ENCODE results near the gene ATP2B3. TPM values are rescaled to one million over a fixed set of nuclear protein-coding genes. Genes with fewer than 3 reads are reported as not detected.
"Not testable (repeated sequence)": the region's sequence is repeated elsewhere in the genome, so short reads cannot be mapped to it uniquely, and the experiment has no call there.

ATP2B3 gene
- total RNA-seq, 1 donor from 2014 or later: not detected

GRCh38 chrX:153601511-153602110 lies 84.2 kb downstream of the ATP2B3 start:
- H3K4me3 Mint-ChIP-seq (ENCODE audit: low read depth): no peak overlapping the region
- H3K27ac Mint-ChIP-seq: no peak overlapping the region
- peaks cover 6% of the 10 kb centered on the region for H3K36me3 Mint-ChIP-seq (ENCODE audit: low read depth)
- H3K9me3 Mint-ChIP-seq: no peaks in the 10 kb centered on the region
- peaks cover 2% of the 10 kb centered on the region for H3K27me3 Mint-ChIP-seq (ENCODE audit: low read depth)
- intact Hi-C loops (cut with micrococcal nuclease): no loop called here
- H3K4me1 Mint-ChIP-seq (ENCODE audit: low read depth): peaks cover 27% of the 10 kb centered on the region
- no peak for DNase-seq (ENCODE audit: low spot score)

GRCh38 chrX:153602601-153603000 lies 85.2 kb downstream of the ATP2B3 start:
- Mint-ChIP-seq H3K4me1 (ENCODE audit: low read depth) (peaks cover 19% of the 10 kb centered on the region), H3K36me3 (ENCODE audit: low read depth) (no peaks in the 10 kb centered on the region), H3K9me3 (no peaks in the 10 kb centered on the region), H3K4me3 (ENCODE audit: low read depth) (no peak overlapping the region), H3K27me3 (ENCODE audit: low read depth) (peaks cover 7% of the 10 kb centered on the region), H3K27ac (no peak overlapping the region)
- intact Hi-C loops (cut with micrococcal nuclease): no loop called here
- DNase-seq (ENCODE audit: low spot score): no peak

- Mint-ChIP-seq H3K4me3 (ENCODE audit: low read depth) (no peak overlapping the region), H3K4me1 (ENCODE audit: low read depth) (peaks cover 14% of the 10 kb centered on the region), H3K27me3 (ENCODE audit: low read depth) (peaks cover 7% of the 10 kb centered on the region), H3K27ac (no peak overlapping the region), H3K9me3 (no peaks in the 10 kb centered on the region), H3K36me3 (ENCODE audit: low read depth) (no peaks in the 10 kb centered on the region)
- intact Hi-C loops (cut with micrococcal nuclease): no loop called here
- DNase-seq (ENCODE audit: low spot score): no peak
These were observed 85.8 kb downstream of the ATP2B3 start for GRCh38 chrX:153603131-153603656.

GRCh38 chrX:153604666-153605380 lies 87.4 kb downstream of the ATP2B3 start:
- DNase-seq (ENCODE audit: low spot score); H3K4me3 Mint-ChIP-seq (ENCODE audit: low read depth); H3K9me3 Mint-ChIP-seq; H3K27me3 Mint-ChIP-seq (ENCODE audit: low read depth); H3K27ac Mint-ChIP-seq; H3K36me3 Mint-ChIP-seq (ENCODE audit: low read depth); intact Hi-C loops (cut with micrococcal nuclease): not testable (repeated sequence)
- H3K4me1 Mint-ChIP-seq (ENCODE audit: low read depth): peaks cover 17% of the 10 kb centered on the region

- DNase-seq (ENCODE audit: low spot score): no peak
- Mint-ChIP-seq H3K27me3 (ENCODE audit: low read depth) (peaks cover 9% of the 10 kb centered on the region), H3K4me3 (ENCODE audit: low read depth) (no peak overlapping the region), H3K4me1 (ENCODE audit: low read depth) (peaks cover 9% of the 10 kb centered on the region), H3K27ac (no peak overlapping the region), H3K36me3 (ENCODE audit: low read depth) (no peaks in the 10 kb centered on the region), H3K9me3 (no peaks in the 10 kb centered on the region)
- intact Hi-C loops (cut with micrococcal nuclease): no loop called here
These were observed 89.1 kb downstream of the ATP2B3 start for GRCh38 chrX:153606503-153606902.

- Mint-ChIP-seq H3K27me3 (ENCODE audit: low read depth) (peaks cover 9% of the 10 kb centered on the region), H3K4me3 (ENCODE audit: low read depth) (no peak overlapping the region), H3K36me3 (ENCODE audit: low read depth) (no peaks in the 10 kb centered on the region), H3K27ac (no peak overlapping the region), H3K9me3 (no peaks in the 10 kb centered on the region), H3K4me1 (ENCODE audit: low read depth) (peaks cover 8% of the 10 kb centered on the region)
- DNase-seq (ENCODE audit: low spot score): no peak
- intact Hi-C loops (cut with micrococcal nuclease): no loop called here
These were observed 90.9 kb downstream of the ATP2B3 start for GRCh38 chrX:153608376-153608775.

- DNase-seq (ENCODE audit: low spot score): no peak
- Mint-ChIP-seq H3K27me3 (ENCODE audit: low read depth) (peaks cover 12% of the 10 kb centered on the region), H3K27ac (no peak overlapping the region), H3K4me1 (ENCODE audit: low read depth) (peaks cover 6% of the 10 kb centered on the region), H3K4me3 (ENCODE audit: low read depth) (no peak overlapping the region), H3K36me3 (ENCODE audit: low read depth) (no peaks in the 10 kb centered on the region), H3K9me3 (no peaks in the 10 kb centered on the region)
- intact Hi-C loops (cut with micrococcal nuclease): no loop called here
These were observed 91.4 kb downstream of the ATP2B3 start for GRCh38 chrX:153608806-153609205.

GRCh38 chrX:153609917-153610835 lies 92.7 kb downstream of the ATP2B3 start:
- peaks cover 5% of the 10 kb centered on the region for H3K4me1 Mint-ChIP-seq (ENCODE audit: low read depth)
- peak overlapping the region; percentile 69 for H3K4me3 Mint-ChIP-seq (ENCODE audit: low read depth)
- peak; percentile 46 for DNase-seq (ENCODE audit: low spot score)
- no peaks in the 10 kb centered on the region for H3K36me3 Mint-ChIP-seq (ENCODE audit: low read depth)
- no peak overlapping the region for H3K27ac Mint-ChIP-seq
- H3K27me3 Mint-ChIP-seq (ENCODE audit: low read depth): peaks cover 15% of the 10 kb centered on the region
- H3K9me3 Mint-ChIP-seq: no peaks in the 10 kb centered on the region
- intact Hi-C loops (cut with micrococcal nuclease): loop anchor here (5.0 kb wide), 1 partner anchor 52 kb away; no protein-coding TSS in a partner anchor

- H3K4me3 Mint-ChIP-seq (ENCODE audit: low read depth): peak overlapping the region; percentile 8
- no peak for DNase-seq (ENCODE audit: low spot score)
- H3K4me1 Mint-ChIP-seq (ENCODE audit: low read depth): peaks cover 5% of the 10 kb centered on the region
- no peaks in the 10 kb centered on the region for H3K9me3 Mint-ChIP-seq
- H3K27ac Mint-ChIP-seq: no peak overlapping the region
- intact Hi-C loops (cut with micrococcal nuclease): loop anchor here (5.0 kb wide), 1 partner anchor 51 kb away; no protein-coding TSS in a partner anchor
- no peaks in the 10 kb centered on the region for H3K36me3 Mint-ChIP-seq (ENCODE audit: low read depth)
- peaks cover 17% of the 10 kb centered on the region for H3K27me3 Mint-ChIP-seq (ENCODE audit: low read depth)
These were observed 93.4 kb downstream of the ATP2B3 start for GRCh38 chrX:153610836-153611213.

GRCh38 chrX:153611298-153612095 lies 94.1 kb downstream of the ATP2B3 start:
- H3K4me1 Mint-ChIP-seq (ENCODE audit: low read depth): peaks cover 5% of the 10 kb centered on the region
- intact Hi-C loops (cut with micrococcal nuclease): loop anchor here (5.0 kb wide), 1 partner anchor 51 kb away; no protein-coding TSS in a partner anchor
- no peak for DNase-seq (ENCODE audit: low spot score)
- H3K36me3 Mint-ChIP-seq (ENCODE audit: low read depth): no peaks in the 10 kb centered on the region
- H3K27ac Mint-ChIP-seq: no peak overlapping the region
- H3K27me3 Mint-ChIP-seq (ENCODE audit: low read depth): peaks cover 23% of the 10 kb centered on the region
- no peak overlapping the region for H3K4me3 Mint-ChIP-seq (ENCODE audit: low read depth)
- no peaks in the 10 kb centered on the region for H3K9me3 Mint-ChIP-seq

GRCh38 chrX:153612413-153612812 lies 95.0 kb downstream of the ATP2B3 start:
- DNase-seq (ENCODE audit: low spot score): no peak
- H3K27ac Mint-ChIP-seq: no peak overlapping the region
- no peaks in the 10 kb centered on the region for H3K9me3 Mint-ChIP-seq
- peaks cover 5% of the 10 kb centered on the region for H3K4me1 Mint-ChIP-seq (ENCODE audit: low read depth)
- no peaks in the 10 kb centered on the region for H3K36me3 Mint-ChIP-seq (ENCODE audit: low read depth)
- H3K27me3 Mint-ChIP-seq (ENCODE audit: low read depth): peaks cover 19% of the 10 kb centered on the region
- no peak overlapping the region for H3K4me3 Mint-ChIP-seq (ENCODE audit: low read depth)
- intact Hi-C loops (cut with micrococcal nuclease): loop anchor here (5.0 kb wide), 1 partner anchor 50 kb away; no protein-coding TSS in a partner anchor

- Mint-ChIP-seq H3K4me3 (ENCODE audit: low read depth) (no peak overlapping the region), H3K27me3 (ENCODE audit: low read depth) (peaks cover 24% of the 10 kb centered on the region), H3K4me1 (ENCODE audit: low read depth) (peaks cover 2% of the 10 kb centered on the region)
These were observed 97.4 kb downstream of the ATP2B3 start for GRCh38 chrX:153614818-153615217.

More at GRCh38 chrX:153614818-153615217, 97.4 kb downstream of the ATP2B3 start:
- Mint-ChIP-seq H3K9me3 (no peaks in the 10 kb centered on the region), H3K27ac (no peak overlapping the region), H3K36me3 (ENCODE audit: low read depth) (no peaks in the 10 kb centered on the region)
- intact Hi-C loops (cut with micrococcal nuclease): loop anchor here (5.0 kb wide), 1 partner anchor 47 kb away; no protein-coding TSS in a partner anchor
- DNase-seq (ENCODE audit: low spot score): no peak

Measured in activated T-helper 2 cell treated with anti-CD3 and anti-CD28 coated beads, Interferon-gamma antibody, Interleukin-2, Interleukin-4, amounts not matched to agents 10 μg/mL and 5 μg/mL and 100 μg/mL, durations not matched to agents 14 hours and 24 hours and 36 hours (primary cell).